Sigmoid colon (tissue), 7 donors: ENCODE data around the gene MEPE. TPM values are rescaled to one million over a fixed set of nuclear protein-coding genes. Genes with fewer than 3 reads are reported as not detected.

Experiments used
- DNase-seq: peaks from one replicate; pipeline ENCODE4 v3.0.0-alpha.2; 2019
- H3K27ac ChIP-seq, 4 donors: fragments of 200-600 bp; sonication (generic); one replicate each; pipeline ENCODE4 v1.5.1; 2016 to 2019; ENCODE audit warnings: mild to moderate bottlenecking in 1 of 4
- H3K27me3 ChIP-seq, 3 donors: fragments of 200-600 bp; sonication (generic); one replicate each; pipeline ENCODE4 v1.5.1; 2019; ENCODE audit warnings: mild to moderate bottlenecking in 1 of 3
- H3K36me3 ChIP-seq, 4 donors: fragments of 200-600 bp; sonication (generic); one replicate each; pipeline ENCODE4 v1.5.1; 2016 to 2019
- H3K4me1 ChIP-seq, 4 donors: fragments of 200-600 bp; sonication (generic); one replicate each; pipeline ENCODE4 v1.5.1; 2017 to 2019
- H3K4me3 ChIP-seq, 4 donors: fragments of 200-600 bp; sonication (generic); one replicate each; pipeline ENCODE4 v1.5.1; 2017 to 2019; ENCODE audit warnings: mild to moderate bottlenecking in 2 of 4, moderate library complexity in 1 of 4
- H3K9me3 ChIP-seq, 4 donors: fragments of 200-600 bp in 3 of 4; sonication (generic) in 3 of 4; one replicate each; pipeline versions ENCODE4 v1.5.1 to v1.6.1; 2013 to 2019
- CTCF ChIP-seq, 4 experiments: fragments of 450-650 bp in 3 of 4; fragments of 200-600 bp in 1 of 4; IDR thresholded peaks; one replicate each; pipeline ENCODE4 v1.5.1; 2016 to 2019; ENCODE audit warnings: antibody characterized with exemption in 4 of 4, mild to moderate bottlenecking in 3 of 4, moderate library complexity in 2 of 4
- EP300 ChIP-seq, 4 donors: sonication (generic); formaldehyde crosslinking; IDR thresholded peaks; one replicate each; pipeline ENCODE4 v1.6.1; 2017; ENCODE audit warnings: antibody characterized with exemption in 4 of 4
- POLR2A ChIP-seq, 2 donors: fragments of 450-650 bp; IDR thresholded peaks; one replicate each; pipeline ENCODE4 v1.6.1; 2016; ENCODE audit warnings: antibody characterized with exemption in 2 of 2, mild to moderate bottlenecking in 2 of 2, moderate library complexity in 2 of 2
- POLR2AphosphoS5 ChIP-seq, 4 donors: sonication (generic); formaldehyde crosslinking; IDR thresholded peaks; one replicate each; pipeline ENCODE4 v1.6.1; 2017; ENCODE audit warnings: antibody characterized with exemption in 4 of 4
- WGBS, 2 donors: extraction: QIAGEN DNeasy Blood & Tissue Kit; methylation state at CpG; one replicate each; pipeline ENCODE4 v1.1.7; 2013; 5-methylcytosine and 5-hydroxymethylcytosine counted together
- intact Hi-C: fragments of 100-400 bp; cut with DNase I; formaldehyde crosslinking; loops from one replicate; pipeline ENCODE4 v1.15.1; 2023
- polyA plus RNA-seq, 3 donors: library from polyadenylated mRNA; stranded (reverse); fragments of 200-250 nt; gene quantifications; one replicate each; pipeline ENCODE4 v1.2.3, GENCODE V29; 2013
- total RNA-seq, 4 donors: library from RNA; depleted of rRNA; stranded (reverse); fragments of >200 nt; gene quantifications; one replicate each; pipeline ENCODE4 v1.1.0, GENCODE V29; 2016
- donor health status: healthy with polysubstance abuse.
- donor health status: Bipolar disorder and iron deficiency.
- donor health status: healthy.

The MEPE gene
- total and polyA plus RNA-seq, 7 donors, result not detected

- TF ChIP-seq POLR2AphosphoS5 (IDR thresholded peaks at IDR 0.05) (no peak), POLR2A (IDR thresholded peaks at IDR 0.05) (no peak), EP300 (IDR thresholded peaks at IDR 0.05) (no peak), CTCF (IDR thresholded peaks at IDR 0.05) (no peak)
- Histone ChIP-seq H3K4me3 (no peak overlapping the region), H3K36me3 (no peaks in the 10 kb centered on the region), H3K4me1 (no peaks in the 10 kb centered on the region), H3K9me3 (no peaks in the 10 kb centered on the region), H3K27ac (no peak overlapping the region), H3K27me3 (no peaks in the 10 kb centered on the region)
- no peak for DNase-seq
- intact Hi-C loops, result no loop called here
- WGBS, 2 donors, result 42 to 65% methylated on average over 8 of the region's 8 CpGs
Measured at GRCh38 chr4:87895964-87896621, 63.3 kb downstream of the MEPE start.

Other genes with a start within 250 kb of the MEPE start
- not detected for gene DSPP, start 224.4 kb upstream of the MEPE start, total RNA-seq
- gene DSPP, start 224.4 kb upstream of the MEPE start, polyA plus RNA-seq, result not detected
- not detected for gene DMP1, start 182.7 kb upstream of the MEPE start, total RNA-seq
- not detected for gene DMP1, start 182.7 kb upstream of the MEPE start, polyA plus RNA-seq
- gene IBSP, start 33.4 kb upstream of the MEPE start, total RNA-seq, result not detected
- not detected for gene IBSP, start 33.4 kb upstream of the MEPE start, polyA plus RNA-seq
- gene SPP1, start 142.7 kb downstream of the MEPE start, total RNA-seq, result 10 to 100 TPM; 30.4 to 47.8 (median 41.9) TPM
- 10 to 100 TPM in 2 of 3 donors, 1 to 10 TPM in 1; 3.0 to 29.4 (median 16.6) TPM for gene SPP1, start 142.7 kb downstream of the MEPE start, polyA plus RNA-seq
- gene PKD2, start 174.7 kb downstream of the MEPE start, total RNA-seq, result 100 to 1,000 TPM in 2 of 4 donors, 10 to 100 TPM in 2; 67.6 to 123 (median 101) TPM
- gene PKD2, start 174.7 kb downstream of the MEPE start, polyA plus RNA-seq, result 1 to 10 TPM; 1.4 to 7.3 (median 4.2) TPM